K562 (cell line): ENCODE measurements around the gene BLTP2. TPM values are rescaled to one million over a fixed set of nuclear protein-coding genes. Genes with fewer than 3 reads are reported as not detected.

Source experiments
- CREB5 ChIP-seq: fragments of 250-450 bp; sonication (Bioruptor Pico); IDR thresholded peaks from 2 replicates; pipeline ENCODE4 v1.5.0; 2020; ENCODE audit warnings: mild to moderate bottlenecking
- CREM ChIP-seq: IDR thresholded peaks from 2 replicates; pipeline ENCODE4 v1.6.1; 2014; ENCODE audit warnings: antibody characterized with exemption, low read depth
- E2F8 ChIP-seq: fragments of 450-650 bp; IDR thresholded peaks from 2 replicates; pipeline ENCODE4 v1.7.1; 2018; ENCODE audit warnings: mild to moderate bottlenecking, low read depth; ENCODE audit not compliant: partially characterized antibody
- EP400 ChIP-seq: fragments of 450-650 bp; IDR thresholded peaks from 2 replicates; pipeline ENCODE4 v1.6.1; 2017; ENCODE audit warnings: antibody characterized with exemption, mild to moderate bottlenecking, moderate library complexity
- HBP1 ChIP-seq: fragments of 450-650 bp; formaldehyde crosslinking; IDR thresholded peaks from 2 replicates; pipeline ENCODE4 v1.4.0; 2022; ENCODE audit warnings: missing genetic modification characterization
- HMGXB4 ChIP-seq: sonication (generic); formaldehyde crosslinking; IDR thresholded peaks from 2 replicates; pipeline ENCODE4 v1.8.1; 2023; ENCODE audit warnings: mild to moderate bottlenecking, missing genetic modification reagents
- MBD2 ChIP-seq: sonication (generic); IDR thresholded peaks from 2 replicates; pipeline ENCODE4 v1.6.1; 2016; ENCODE audit warnings: low read depth, borderline replicate concordance
- MTA1 ChIP-seq: fragments of 450-650 bp; IDR thresholded peaks from 2 replicates; pipeline ENCODE4 v1.6.1; 2017; ENCODE audit warnings: borderline replicate concordance
- MTA3 ChIP-seq: fragments of 450-650 bp; formaldehyde crosslinking; IDR thresholded peaks from 2 replicates; pipeline ENCODE4 v1.6.1; 2017; ENCODE audit warnings: mild to moderate bottlenecking, borderline replicate concordance
- SIN3B ChIP-seq: fragments of 450-650 bp; IDR thresholded peaks from 2 replicates; pipeline ENCODE4 v1.6.1; 2017; ENCODE audit warnings: low read depth, mild to moderate bottlenecking, moderate library complexity
- SP1 ChIP-seq: sonication (generic); formaldehyde crosslinking; IDR thresholded peaks from 2 replicates; pipeline ENCODE4 v1.8.1; 2022; ENCODE audit warnings: mild to moderate bottlenecking, missing genetic modification reagents
- SREBF1 ChIP-seq: fragments of 150-350 bp; IDR thresholded peaks from 2 replicates; pipeline ENCODE4 v1.6.1; 2014; ENCODE audit warnings: antibody characterized with exemption, low read depth, low read length, borderline replicate concordance
- TFAP4 ChIP-seq: sonication (generic); formaldehyde crosslinking; IDR thresholded peaks from 2 replicates; pipeline ENCODE4 v1.8.0; 2022; ENCODE audit warnings: missing genetic modification reagents, mild to moderate bottlenecking, moderate library complexity, borderline replicate concordance
- TGIF2 ChIP-seq: sonication (generic); formaldehyde crosslinking; IDR thresholded peaks from 2 replicates; pipeline ENCODE4 v1.8.1; 2022; ENCODE audit warnings: mild to moderate bottlenecking, missing genetic modification reagents, moderate library complexity
- ZNF280B ChIP-seq: fragments of 250-450 bp; sonication (Bioruptor Pico); IDR thresholded peaks from 2 replicates; pipeline ENCODE4 v1.5.1; 2021; ENCODE audit warnings: mild to moderate bottlenecking
- ZNF316 ChIP-seq: fragments of 450-650 bp; IDR thresholded peaks from 2 replicates; pipeline ENCODE4 v1.6.1; 2016
- polyA plus RNA-seq, 8 experiments: library from polyadenylated mRNA; depleted of rRNA in 4 of 8; stranded (reverse) in 5 of 8; unstranded in 3 of 8; fragments of >200 nt; fragmentation: Nextera tagmentation in 2 of 8; fragmentation: Illumina TruSeq in 1 of 8; extraction: Ambion mirVana in 2 of 8; extraction: Trizol in 1 of 8; gene quantifications; 2 replicates each; pipeline versions ENCODE4 v1.2.1 to v1.2.3, GENCODE V29; 2011 to 2014; ENCODE audit warnings: inconsistent platforms in 1 of 8, missing spikeins in 1 of 8
- total RNA-seq, 7 experiments: library from RNA; depleted of rRNA in 6 of 7; stranded (reverse); fragments of >200 nt in 6 of 7; fragmentation: Illumina TruSeq in 2 of 7; extraction: Trizol in 2 of 7; gene quantifications; 2 replicates each; pipeline versions ENCODE4 v1.2.1 to v1.2.3, GENCODE V29; 2011 to 2021; ENCODE audit warnings: low replicate concordance in 1 of 7

Gene BLTP2
- total and polyA plus RNA-seq, 9 of the 15 experiments (the other 6 are each of a cell fraction or from before 2014, with no cell fraction given), result 14.7 to 174 (median 103) TPM

- TF ChIP-seq CREB5 (CRISPR knock-in tag) (no peak), SREBF1 (0 out of 2 replicates have a peak, but pooled peaks have one; percentile 2), MBD2 (peak; percentile 83; the same call in 1 of the 2 replicates), MTA1 (0 out of 2 replicates have a peak, but pooled peaks have one; percentile 32), ZNF316 (peak; percentile 49; the same call in 1 of the 2 replicates), ZNF280B (CRISPR knock-in tag) (no peak), E2F8 (peak; percentile 95), HBP1 (CRISPR knock-in tag) (0 out of 2 replicates have a peak, but pooled peaks have one; percentile 7), SP1 (CRISPR knock-in tag) (peak; percentile 93), TFAP4 (peak; percentile 74; the same call in 1 of the 2 replicates), TGIF2 (CRISPR knock-in tag) (no peak), EP400 (peak; percentile 97), HMGXB4 (CRISPR knock-in tag) (peak; percentile 47), CREM (peak; percentile 98), SIN3B (peak; percentile 91), MTA3 (peak; percentile 79)
Observed at GRCh38 chr17:28661635-28662526, 16.9 kb upstream of the BLTP2 start, which contains the start of the genes SDF2 and SUPT6H (continued).
